T-helper 17 cell (primary cell): Measurements from ENCODE around the gene PLCZ1. TPM values are rescaled to one million over a fixed set of nuclear protein-coding genes. Genes with fewer than 3 reads are reported as not detected.

ENCODE experiments used
- ATAC-seq: fragments of 150-1000 bp; cut with Tn5 transposase; 2 replicates; pipeline ENCODE4 v1.10.0; 2021; ENCODE audit warnings: mild to moderate bottlenecking, moderate library complexity
- DNase-seq, 3 donors: peaks; one replicate each; pipeline versions ENCODE4 v3.0.0 to v3.0.0-alpha.2; 2020 to 2021
- H3K9me3 ChIP-seq: one replicate; pipeline ENCODE4 v1.7.0; 2013; ENCODE audit warnings: low read length, mild to moderate bottlenecking; ENCODE audit not compliant: control insufficient read depth, poor library complexity, severe bottlenecking
- H3K27ac Mint-ChIP-seq: one replicate; pipeline ENCODE4 v1.8.0; 2022; ENCODE audit warnings: mild to moderate bottlenecking, moderate library complexity, mixed read lengths
- H3K27me3 Mint-ChIP-seq: one replicate; pipeline ENCODE4 v1.8.0; 2022; ENCODE audit warnings: mixed read lengths
- H3K36me3 Mint-ChIP-seq: one replicate; pipeline ENCODE4 v1.8.0; 2022; ENCODE audit warnings: low read depth, mixed read lengths
- H3K4me1 Mint-ChIP-seq: one replicate; pipeline ENCODE4 v1.8.0; 2022; ENCODE audit warnings: mild to moderate bottlenecking, mixed read lengths
- H3K4me3 Mint-ChIP-seq: one replicate; pipeline ENCODE4 v1.8.0; 2022; ENCODE audit warnings: mild to moderate bottlenecking, moderate library complexity, mixed read lengths
- total RNA-seq, 4 donors: library from RNA in 2 of 4; stranded (reverse) in 2 of 4; gene quantifications; one replicate each; pipeline ENCODE4 v1.2.3 and lab custom pipeline; 2022 to 2026

PLCZ1 gene
- total RNA-seq, 2 donors from 2014 or later, result not detected

DNA sequence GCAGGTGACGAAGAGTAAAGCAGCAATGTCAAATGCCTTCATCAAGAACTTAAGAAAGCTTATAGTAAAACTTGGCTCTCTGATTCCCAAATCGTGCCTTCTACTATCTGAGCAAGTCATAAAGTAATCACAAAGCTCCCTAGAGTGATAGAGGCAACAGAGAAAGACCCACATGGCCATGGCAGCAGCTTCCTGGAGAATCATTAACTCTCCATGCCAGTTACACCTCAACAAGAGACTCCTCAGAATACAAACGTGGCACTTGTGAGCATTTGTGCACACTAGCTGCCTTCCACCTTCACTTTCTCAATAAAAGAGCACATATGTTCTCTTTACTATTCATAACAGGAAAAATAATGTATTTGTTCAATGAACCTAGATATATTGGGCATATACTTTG, 48.0 kb downstream of the PLCZ1 start:
- Mint-ChIP-seq H3K27ac (no peak overlapping the region), H3K36me3 (no peaks in the 10 kb centered on the region), H3K4me1 (no peaks in the 10 kb centered on the region), H3K27me3 (no peaks in the 10 kb centered on the region), H3K4me3 (no peak overlapping the region)
- no peak for DNase-seq
- ATAC-seq, result no peak
- no peaks in the 10 kb centered on the region for H3K9me3 ChIP-seq

DNA sequence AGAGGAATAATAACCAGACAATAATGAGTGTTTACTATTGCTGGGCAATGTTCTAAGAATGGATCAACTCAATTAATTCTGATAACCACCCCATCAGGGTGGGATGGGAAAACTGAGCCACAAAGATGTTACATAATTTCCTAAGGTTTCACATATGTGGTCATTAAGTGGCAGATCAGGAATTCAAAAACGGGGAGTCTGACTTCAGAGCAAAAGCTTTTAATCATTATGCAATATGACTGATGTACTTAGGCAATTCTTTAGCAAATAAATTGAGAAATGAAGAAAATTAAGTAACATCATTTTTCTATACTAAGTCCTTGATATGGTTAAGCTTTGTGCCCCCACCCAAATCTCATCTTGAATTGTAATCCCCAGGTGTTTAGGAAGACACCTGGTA, 53.4 kb downstream of the PLCZ1 start:
- DNase-seq (no peak), ATAC-seq (no peak)
- H3K4me1 Mint-ChIP-seq, result no peaks in the 10 kb centered on the region
- H3K36me3 Mint-ChIP-seq, result no peaks in the 10 kb centered on the region
- no peak overlapping the region for H3K27ac Mint-ChIP-seq
- H3K27me3 Mint-ChIP-seq, result no peaks in the 10 kb centered on the region
- no peaks in the 10 kb centered on the region for H3K9me3 ChIP-seq
- H3K4me3 Mint-ChIP-seq, result no peak overlapping the region

DNA sequence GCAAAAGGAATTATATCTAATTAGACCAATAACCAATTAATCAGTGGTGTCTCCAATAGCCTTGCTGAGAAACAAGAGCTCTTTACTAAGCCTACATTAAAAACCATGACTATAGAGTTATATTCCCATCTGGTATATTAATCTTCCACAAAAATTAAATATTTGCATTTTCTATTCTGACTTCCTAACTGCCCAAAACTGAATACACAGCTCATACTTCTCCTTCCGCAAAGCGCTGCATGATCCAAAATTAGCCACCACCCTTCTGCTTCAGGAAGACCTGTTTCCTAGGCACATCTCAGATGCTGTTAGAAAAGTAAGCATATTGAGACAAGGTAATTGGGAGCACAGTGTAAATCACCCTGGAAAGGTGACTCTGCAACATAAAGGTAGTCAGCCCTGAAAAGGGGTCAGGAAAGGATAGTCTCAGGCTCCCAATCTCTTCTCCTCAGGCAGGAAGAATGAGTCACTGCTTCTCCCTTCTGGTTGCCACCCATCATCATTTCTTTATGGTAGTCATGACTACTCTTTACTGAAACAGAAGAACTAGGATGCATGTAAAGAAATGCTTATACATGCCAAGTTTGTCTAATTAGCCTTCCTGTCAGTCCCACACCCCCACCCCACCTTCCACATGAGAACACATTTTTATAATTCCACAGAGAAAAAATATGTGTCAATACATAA, 54.3 kb downstream of the PLCZ1 start:
- ATAC-seq (no peak), DNase-seq (no peak)
- Mint-ChIP-seq H3K27ac (no peak overlapping the region), H3K4me3 (no peak overlapping the region), H3K27me3 (no peaks in the 10 kb centered on the region), H3K36me3 (no peaks in the 10 kb centered on the region), H3K4me1 (no peaks in the 10 kb centered on the region)
- H3K9me3 ChIP-seq, result no peaks in the 10 kb centered on the region

DNA sequence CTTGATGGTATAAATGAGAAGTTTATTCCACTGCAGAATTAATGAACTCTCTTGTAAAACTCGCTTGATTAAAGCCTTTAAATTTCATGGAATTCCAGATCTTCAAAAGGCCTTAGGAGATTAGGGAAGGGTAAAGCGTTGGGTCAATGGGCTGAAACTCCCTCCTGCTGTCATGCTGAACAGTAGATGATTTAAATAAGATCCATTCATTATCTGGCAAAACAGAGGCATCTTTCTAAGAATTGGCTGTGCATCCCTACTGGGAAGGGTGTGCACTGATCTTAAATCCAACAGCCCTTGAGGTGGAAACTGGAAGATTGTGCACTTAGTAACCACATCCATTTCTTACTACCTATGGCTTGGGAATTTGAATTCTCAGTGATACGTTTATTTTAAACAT, 56.0 kb downstream of the PLCZ1 start:
- no peaks in the 10 kb centered on the region for H3K9me3 ChIP-seq
- no peaks in the 10 kb centered on the region for H3K4me1 Mint-ChIP-seq
- no peaks in the 10 kb centered on the region for H3K36me3 Mint-ChIP-seq
- no peaks in the 10 kb centered on the region for H3K27me3 Mint-ChIP-seq
- no peak for ATAC-seq
- no peak overlapping the region for H3K27ac Mint-ChIP-seq
- DNase-seq, result no peak
- no peak overlapping the region for H3K4me3 Mint-ChIP-seq

DNA sequence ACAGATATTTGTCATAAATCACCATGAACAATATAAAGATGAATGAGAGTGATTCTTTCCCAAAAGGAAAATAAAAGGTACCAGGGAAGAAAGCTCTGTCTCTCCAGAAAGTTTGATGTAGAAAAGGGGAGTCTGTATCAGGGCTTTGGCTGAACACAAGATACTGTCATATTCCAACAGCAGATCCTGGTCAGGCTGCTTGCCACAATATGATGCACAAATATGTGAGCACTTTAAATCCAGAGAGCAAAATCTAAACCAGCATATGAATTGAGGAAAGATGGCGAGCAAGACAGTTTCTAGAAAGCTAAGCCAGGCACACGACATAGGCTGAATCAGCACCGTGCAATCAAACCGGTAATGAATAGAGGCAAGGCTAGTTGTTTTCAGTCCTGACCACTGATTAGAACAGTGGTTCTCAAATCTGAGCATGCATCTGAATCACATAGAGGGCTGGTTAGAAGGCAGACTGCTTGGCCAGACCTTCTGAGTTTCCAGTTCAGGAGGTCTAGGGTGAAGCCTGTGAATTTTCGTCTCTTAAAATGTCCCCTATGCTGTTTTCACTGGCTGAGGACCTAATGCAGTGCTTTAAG, 60.7 kb downstream of the PLCZ1 start:
- no peaks in the 10 kb centered on the region for H3K36me3 Mint-ChIP-seq
- H3K4me1 Mint-ChIP-seq, result no peaks in the 10 kb centered on the region
- no peak overlapping the region for H3K4me3 Mint-ChIP-seq
- ATAC-seq, result no peak
- H3K27me3 Mint-ChIP-seq, result no peaks in the 10 kb centered on the region
- H3K9me3 ChIP-seq, result no peaks in the 10 kb centered on the region
- H3K27ac Mint-ChIP-seq, result no peak overlapping the region
- no peak for DNase-seq

DNA sequence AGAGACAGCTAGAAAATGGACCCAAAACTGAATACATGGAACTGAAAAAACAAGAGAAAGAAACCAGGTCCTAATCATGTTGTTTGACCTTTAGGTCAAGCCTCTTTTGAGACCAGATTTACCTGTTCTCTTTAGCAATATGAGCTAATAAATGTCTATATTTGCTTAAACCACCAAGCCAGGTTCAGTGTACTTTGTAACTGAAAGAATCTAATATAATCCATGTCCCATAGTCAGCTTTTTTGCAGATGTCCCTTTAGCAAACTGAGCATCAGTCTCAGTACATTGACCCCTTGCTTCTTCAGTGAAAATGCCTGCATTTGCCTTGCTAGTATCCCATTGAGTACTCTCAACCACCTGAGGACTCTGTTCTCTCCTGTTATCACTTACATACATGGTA, 61.7 kb downstream of the PLCZ1 start:
- no peak for ATAC-seq
- Mint-ChIP-seq H3K4me1 (no peaks in the 10 kb centered on the region), H3K27me3 (no peaks in the 10 kb centered on the region), H3K27ac (no peak overlapping the region), H3K36me3 (no peaks in the 10 kb centered on the region), H3K4me3 (no peak overlapping the region)
- H3K9me3 ChIP-seq, result no peaks in the 10 kb centered on the region
- DNase-seq, result no peak

DNA sequence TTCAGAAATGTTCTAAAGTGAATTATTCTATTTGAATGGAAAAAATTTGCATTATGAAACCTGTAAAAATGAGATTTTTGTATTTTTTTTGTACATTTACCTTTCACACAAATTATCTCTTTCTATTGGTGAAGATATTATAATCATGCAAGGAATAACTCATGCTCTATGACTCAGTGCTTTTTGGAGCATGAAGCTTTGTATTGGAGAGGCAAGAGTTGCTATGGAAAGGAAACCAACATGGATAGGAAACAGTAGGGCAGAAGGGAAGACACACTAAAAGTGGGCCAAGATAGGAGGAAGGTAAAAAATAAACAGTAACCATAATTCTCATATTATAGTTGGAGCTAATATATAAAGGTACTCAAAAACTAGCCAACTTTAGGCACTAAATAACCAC, 79.0 kb downstream of the PLCZ1 start:
- DNase-seq (no peak), ATAC-seq (no peak)
- no peak overlapping the region for H3K27ac Mint-ChIP-seq

DNA sequence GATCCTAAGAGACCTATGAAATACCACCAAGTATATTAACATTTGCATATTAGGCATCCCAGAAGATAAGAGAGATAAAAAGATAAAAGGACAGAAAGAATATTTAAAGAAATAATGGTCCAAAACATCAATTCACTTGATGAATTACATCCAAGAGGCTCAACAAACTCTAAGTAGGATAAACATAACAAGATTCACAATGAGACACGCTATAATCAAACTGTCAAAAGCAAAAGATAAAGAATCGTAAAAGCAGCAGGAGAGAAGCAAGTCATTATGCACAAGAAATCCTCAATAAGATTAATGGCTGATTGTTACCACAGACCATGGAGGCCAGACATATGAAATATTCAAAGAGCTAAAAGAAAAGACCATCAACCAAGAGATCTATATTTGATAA, 79.6 kb downstream of the PLCZ1 start:
- H3K4me1 Mint-ChIP-seq, result no peaks in the 10 kb centered on the region
- no peak overlapping the region for H3K27ac Mint-ChIP-seq

More for the DNA sequence above, 79.0 kb downstream of the PLCZ1 start:
- Mint-ChIP-seq H3K4me3 (no peak overlapping the region), H3K36me3 (no peaks in the 10 kb centered on the region), H3K4me1 (no peaks in the 10 kb centered on the region), H3K27me3 (no peaks in the 10 kb centered on the region)
- no peaks in the 10 kb centered on the region for H3K9me3 ChIP-seq

DNA sequence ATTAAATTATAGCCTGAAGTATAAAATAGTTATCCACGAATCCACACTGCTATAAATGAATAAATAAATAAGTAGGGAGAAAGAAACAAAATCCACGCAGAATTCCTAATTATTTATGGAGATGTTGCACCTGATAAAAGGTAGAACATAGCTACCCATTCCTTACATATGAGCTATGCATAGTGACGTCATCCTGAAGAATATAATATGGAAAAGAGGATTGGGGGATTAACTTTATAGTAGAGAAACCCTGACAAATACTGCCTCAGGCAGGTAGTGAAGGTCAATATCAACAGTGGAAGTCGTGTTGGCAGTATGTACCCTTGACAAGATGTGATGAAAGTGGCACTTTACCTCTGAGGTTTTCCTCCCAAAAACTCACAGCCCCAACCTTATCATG, 82.5 kb downstream of the PLCZ1 start:
- DNase-seq (no peak), ATAC-seq (no peak)
- H3K9me3 ChIP-seq, result no peaks in the 10 kb centered on the region
- H3K36me3 Mint-ChIP-seq, result no peaks in the 10 kb centered on the region
- no peaks in the 10 kb centered on the region for H3K27me3 Mint-ChIP-seq
- no peak overlapping the region for H3K27ac Mint-ChIP-seq
- H3K4me1 Mint-ChIP-seq, result no peaks in the 10 kb centered on the region
- H3K4me3 Mint-ChIP-seq, result no peak overlapping the region

More for the DNA sequence above, 79.6 kb downstream of the PLCZ1 start:
- no peaks in the 10 kb centered on the region for H3K9me3 ChIP-seq
- ATAC-seq (no peak), DNase-seq (no peak)
- Mint-ChIP-seq H3K27me3 (no peaks in the 10 kb centered on the region), H3K4me3 (no peak overlapping the region), H3K36me3 (no peaks in the 10 kb centered on the region)

DNA sequence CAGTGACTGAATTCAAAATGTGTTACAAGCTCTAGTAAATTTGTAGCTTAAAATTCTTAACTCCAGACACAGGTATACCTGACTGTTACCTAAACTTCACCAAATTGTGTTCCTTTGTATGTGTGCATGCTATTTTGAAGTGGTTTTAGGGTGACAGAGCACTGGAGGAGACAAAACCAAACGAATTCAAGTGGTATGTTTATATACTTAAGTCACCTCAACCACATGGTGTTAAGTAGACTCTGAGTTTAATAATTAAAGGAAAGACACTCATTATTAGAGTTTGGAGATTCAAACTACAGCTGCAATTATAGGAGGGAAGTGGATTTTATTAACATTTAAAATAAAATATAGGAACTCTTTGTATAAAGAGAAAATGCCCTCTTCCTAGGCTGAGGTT, 84.3 kb downstream of the PLCZ1 start:
- no peak overlapping the region for H3K27ac Mint-ChIP-seq
- H3K4me1 Mint-ChIP-seq, result no peaks in the 10 kb centered on the region
- DNase-seq (no peak), ATAC-seq (no peak)
- no peak overlapping the region for H3K4me3 Mint-ChIP-seq
- no peaks in the 10 kb centered on the region for H3K36me3 Mint-ChIP-seq
- no peaks in the 10 kb centered on the region for H3K27me3 Mint-ChIP-seq
- no peaks in the 10 kb centered on the region for H3K9me3 ChIP-seq

DNA sequence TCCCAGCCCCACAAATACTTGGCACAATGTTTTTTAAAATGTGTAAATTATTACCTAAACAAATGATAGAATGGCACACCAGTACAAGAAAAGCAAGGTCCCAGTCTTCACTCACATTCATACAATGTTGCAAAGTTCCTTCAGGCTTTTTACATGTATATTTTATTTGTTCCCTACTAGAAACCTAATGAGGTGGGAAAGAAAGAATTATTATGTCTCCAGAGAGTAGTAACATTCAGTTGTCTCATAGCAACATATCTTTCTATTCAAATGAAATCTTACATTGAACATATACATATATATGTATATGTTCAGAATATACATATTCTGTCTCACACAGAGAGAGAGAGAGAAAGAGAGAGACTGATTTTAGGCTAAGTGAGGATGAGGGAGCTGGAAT, 85.2 kb downstream of the PLCZ1 start:
- Mint-ChIP-seq H3K4me3 (no peak overlapping the region), H3K27ac (no peak overlapping the region), H3K36me3 (no peaks in the 10 kb centered on the region), H3K27me3 (no peaks in the 10 kb centered on the region), H3K4me1 (no peaks in the 10 kb centered on the region)
- no peak for DNase-seq
- ATAC-seq, result no peak
- H3K9me3 ChIP-seq, result no peaks in the 10 kb centered on the region

DNA sequence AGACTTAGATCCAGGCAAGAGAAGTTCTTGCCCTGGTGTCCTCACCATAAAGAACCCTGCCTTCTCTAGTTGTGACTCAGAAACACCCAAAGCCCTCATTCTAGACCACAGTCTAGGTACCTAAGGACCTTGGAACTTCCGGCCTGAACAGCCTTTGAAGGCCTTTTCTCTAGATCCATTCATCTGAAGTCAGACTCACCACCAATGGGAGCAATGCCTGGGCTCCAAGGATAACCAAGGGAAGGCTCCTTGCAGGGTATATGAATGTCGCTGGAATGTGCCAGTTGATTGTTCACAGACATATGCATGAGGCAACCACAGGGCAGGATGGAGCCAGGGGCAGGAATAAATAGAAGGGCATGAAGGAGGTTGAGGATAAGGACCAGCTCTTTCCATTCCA, 86.3 kb downstream of the PLCZ1 start:
- H3K27ac Mint-ChIP-seq, result no peak overlapping the region
- H3K27me3 Mint-ChIP-seq, result no peaks in the 10 kb centered on the region
- H3K4me3 Mint-ChIP-seq, result no peak overlapping the region
- no peaks in the 10 kb centered on the region for H3K36me3 Mint-ChIP-seq
- H3K4me1 Mint-ChIP-seq, result no peaks in the 10 kb centered on the region
- no peaks in the 10 kb centered on the region for H3K9me3 ChIP-seq
- no peak for ATAC-seq
- DNase-seq, result no peak

DNA sequence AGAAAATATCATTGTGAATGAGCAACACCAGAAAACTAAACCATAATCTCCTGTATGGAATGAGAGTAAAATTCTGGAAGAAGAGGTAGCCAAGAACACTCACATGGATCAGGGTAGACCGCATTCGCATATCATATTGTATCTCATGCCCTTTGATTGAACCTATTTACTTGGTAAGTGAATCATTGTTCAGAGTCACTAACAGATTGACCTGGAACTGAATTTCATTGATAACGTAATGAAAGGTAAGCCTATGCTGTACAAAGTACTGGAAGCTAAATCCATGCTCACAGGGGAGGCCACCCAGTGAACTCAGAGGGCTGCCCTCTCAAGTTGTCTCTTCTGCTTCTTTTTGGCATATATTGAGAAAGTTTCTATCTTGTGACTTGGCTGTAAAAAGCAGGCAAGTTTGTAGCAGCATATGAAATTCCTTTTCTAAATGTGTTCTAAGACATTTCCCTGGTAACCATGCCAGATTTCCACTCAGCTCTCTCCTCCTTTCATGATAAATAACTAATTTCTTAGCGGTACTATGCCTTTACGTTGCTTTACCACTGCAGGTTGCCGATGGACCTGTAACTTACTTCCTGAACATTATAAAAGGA, 91.4 kb downstream of the PLCZ1 start:
- no peak overlapping the region for H3K4me3 Mint-ChIP-seq
- ATAC-seq (no peak), DNase-seq (no peak)
- no peaks in the 10 kb centered on the region for H3K4me1 Mint-ChIP-seq
- H3K27ac Mint-ChIP-seq, result no peak overlapping the region
- H3K9me3 ChIP-seq, result no peaks in the 10 kb centered on the region
- H3K27me3 Mint-ChIP-seq, result no peaks in the 10 kb centered on the region
- H3K36me3 Mint-ChIP-seq, result no peaks in the 10 kb centered on the region

DNA sequence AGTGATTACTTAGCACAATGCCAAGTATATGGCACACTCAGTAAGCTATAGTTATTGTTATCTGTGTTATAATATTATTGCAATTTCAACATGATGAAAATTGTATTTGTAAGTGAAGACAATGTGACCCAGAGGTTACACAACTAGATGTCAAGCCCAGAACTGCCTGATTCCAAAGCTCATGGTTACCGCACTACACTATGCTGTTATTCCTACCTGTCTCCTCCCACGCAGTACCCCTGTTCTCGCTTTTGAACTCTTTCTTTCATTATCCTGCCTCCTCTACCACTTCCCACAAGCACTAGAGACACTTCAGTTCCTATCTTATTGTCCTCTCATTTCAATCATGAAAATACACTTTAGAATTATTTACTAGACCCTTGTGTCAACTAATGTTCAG, 93.2 kb downstream of the PLCZ1 start:
- H3K9me3 ChIP-seq, result no peaks in the 10 kb centered on the region
- H3K4me1 Mint-ChIP-seq, result no peaks in the 10 kb centered on the region
- no peaks in the 10 kb centered on the region for H3K36me3 Mint-ChIP-seq
- no peak for ATAC-seq
- H3K27ac Mint-ChIP-seq, result no peak overlapping the region
- no peak overlapping the region for H3K4me3 Mint-ChIP-seq
- DNase-seq, result no peak
- no peaks in the 10 kb centered on the region for H3K27me3 Mint-ChIP-seq
